Osteocyte (in vitro differentiated cells): ENCODE data around the gene FNIP1. TPM values are rescaled to one million over a fixed set of nuclear protein-coding genes. Genes with fewer than 3 reads are reported as not detected.

Experiments used
- DNase-seq: peaks from one replicate; pipeline ENCODE4 v3.0.0; 2021; ENCODE audit warnings: mixed read lengths; ENCODE audit not compliant: unreplicated experiment; ENCODE audit errors: extremely low spot score
- H3K27ac Mint-ChIP-seq: one replicate; pipeline ENCODE4 v1.8.0; 2021; ENCODE audit warnings: mild to moderate bottlenecking, mixed read lengths; ENCODE audit not compliant: unreplicated experiment
- H3K27me3 Mint-ChIP-seq: one replicate; pipeline ENCODE4 v1.8.0; 2021; ENCODE audit warnings: mixed read lengths; ENCODE audit not compliant: unreplicated experiment
- H3K36me3 Mint-ChIP-seq: one replicate; pipeline ENCODE4 v1.8.0; 2021; ENCODE audit warnings: mixed read lengths; ENCODE audit not compliant: unreplicated experiment
- H3K4me1 Mint-ChIP-seq: one replicate; pipeline ENCODE4 v1.8.0; 2021; ENCODE audit warnings: mixed read lengths; ENCODE audit not compliant: unreplicated experiment
- H3K4me3 Mint-ChIP-seq: one replicate; pipeline ENCODE4 v1.8.0; 2021; ENCODE audit warnings: mild to moderate bottlenecking, moderate library complexity, mixed read lengths; ENCODE audit not compliant: unreplicated experiment
- H3K9me3 Mint-ChIP-seq: one replicate; pipeline ENCODE4 v1.8.0; 2021; ENCODE audit warnings: mixed read lengths; ENCODE audit not compliant: unreplicated experiment
- CTCF ChIP-seq: fragments of 200-600 bp; sonication (generic); IDR thresholded peaks from 2 replicates; pipeline ENCODE4 v1.5.0; 2021; ENCODE audit warnings: antibody characterized with exemption, mild to moderate bottlenecking, moderate library complexity
- total RNA-seq: library from RNA; stranded (reverse); gene quantifications from 2 replicates; pipeline ENCODE4 v1.2.1, GENCODE V29; 2021

Gene FNIP1
- total RNA-seq, 1 donor from 2014 or later: 43.0 TPM

GRCh38 chr5:131709043-131709442 is 87.8 kb downstream of the FNIP1 start:
- Mint-ChIP-seq H3K4me1 (no peaks in the 10 kb centered on the region), H3K36me3 (peaks cover 62% of the 10 kb centered on the region), H3K27ac (no peak overlapping the region), H3K4me3 (no peak overlapping the region), H3K9me3 (no peaks in the 10 kb centered on the region), H3K27me3 (no peaks in the 10 kb centered on the region)
- no peak for DNase-seq
- no peak for TF ChIP-seq CTCF

GRCh38 chr5:131706281-131706680 is 90.5 kb downstream of the FNIP1 start:
- no peak for DNase-seq
- no peaks in the 10 kb centered on the region for H3K4me1 Mint-ChIP-seq
- no peak for TF ChIP-seq CTCF
- H3K36me3 Mint-ChIP-seq: peaks cover 65% of the 10 kb centered on the region
- H3K9me3 Mint-ChIP-seq: no peaks in the 10 kb centered on the region
- no peak overlapping the region for H3K4me3 Mint-ChIP-seq
- H3K27me3 Mint-ChIP-seq: no peaks in the 10 kb centered on the region
- no peak overlapping the region for H3K27ac Mint-ChIP-seq

- H3K27me3 Mint-ChIP-seq: no peaks in the 10 kb centered on the region
- peaks cover 48% of the 10 kb centered on the region for H3K36me3 Mint-ChIP-seq
- DNase-seq: no peak
- no peaks in the 10 kb centered on the region for H3K4me1 Mint-ChIP-seq
- no peak overlapping the region for H3K4me3 Mint-ChIP-seq
- H3K27ac Mint-ChIP-seq: no peak overlapping the region
- TF ChIP-seq CTCF: no peak
- peaks cover 13% of the 10 kb centered on the region for H3K9me3 Mint-ChIP-seq
These were observed 101.9 kb downstream of the FNIP1 start for GRCh38 chr5:131694926-131695325.

- H3K27ac Mint-ChIP-seq: no peak overlapping the region
- no peaks in the 10 kb centered on the region for H3K27me3 Mint-ChIP-seq
- TF ChIP-seq CTCF: no peak
- H3K36me3 Mint-ChIP-seq: peaks cover 57% of the 10 kb centered on the region
- peaks cover 13% of the 10 kb centered on the region for H3K9me3 Mint-ChIP-seq
- H3K4me1 Mint-ChIP-seq: no peaks in the 10 kb centered on the region
- no peak for DNase-seq
- no peak overlapping the region for H3K4me3 Mint-ChIP-seq
These were observed 102.9 kb downstream of the FNIP1 start for GRCh38 chr5:131693894-131694293.

GRCh38 chr5:131685516-131686171 is 111.2 kb downstream of the FNIP1 start:
- no peak for TF ChIP-seq CTCF
- no peak overlapping the region for H3K4me3 Mint-ChIP-seq
- no peaks in the 10 kb centered on the region for H3K27me3 Mint-ChIP-seq

More at GRCh38 chr5:131685516-131686171, 111.2 kb downstream of the FNIP1 start:
- peaks cover 32% of the 10 kb centered on the region for H3K36me3 Mint-ChIP-seq
- no peaks in the 10 kb centered on the region for H3K9me3 Mint-ChIP-seq
- no peak for DNase-seq
- H3K27ac Mint-ChIP-seq: no peak overlapping the region
- H3K4me1 Mint-ChIP-seq: no peaks in the 10 kb centered on the region
